Endothelial cell of umbilical vein (primary cell): ENCODE results near the gene CAPN15. TPM values are rescaled to one million over a fixed set of nuclear protein-coding genes. Genes with fewer than 3 reads are reported as not detected.
A peak's percentile ranks its signal among the peaks of the same experiment; 100 is the strongest.
"Not testable (repeated sequence)": the region's sequence is repeated elsewhere in the genome, so short reads cannot be mapped to it uniquely, and the experiment has no call there.

Experiments
- Bru-seq: library from RNA; stranded (reverse); fragments of 400-500 nt; gene quantifications from one replicate; lab custom pipeline; 2021; lab: Mats Ljungman, UMichigan
- BruChase-seq, 2 experiments: library from RNA; stranded (reverse); fragments of 400-500 nt; gene quantifications; one replicate each; lab custom pipeline; 2021; lab: Mats Ljungman, UMichigan
- BruUV-seq: library from RNA; stranded (reverse); fragments of 400-500 nt; replicated peaks from 2 replicates; lab custom pipeline; 2021; lab: Mats Ljungman, UMichigan
- CTCF ChIA-PET: fragments of 300-600, 350-600 bp; sonication (Branson Sonifier 250); formaldehyde crosslinking; loops from one replicate; lab custom pipeline; 2021; ENCODE audit warnings: antibody characterized with exemption, inconsistent platforms; lab: Charles Lee
- POLR2A ChIA-PET: fragments of 300-600, 350-600 bp; sonication (Branson Sonifier 250); formaldehyde crosslinking; loops from one replicate; lab custom pipeline; 2021; ENCODE audit warnings: antibody characterized with exemption, inconsistent platforms; lab: Charles Lee
- DNase-seq: peaks from one replicate; pipeline ENCODE4 v3.0.0-alpha.2; 2011; ENCODE audit warnings: low read depth, low spot score
- FAIRE-seq: peaks from 2 replicates; lab custom pipeline; 2011; peaks lifted over from hg19 to GRCh38; lab: Jason Lieb, UNC
- H2AFZ ChIP-seq: 2 replicates; pipeline ENCODE4 v1.6.0; 2012; ENCODE audit warnings: low read depth, low read length, control low read depth, inconsistent platforms
- H3K27ac ChIP-seq: 2 replicates; pipeline ENCODE4 v1.5.1; 2011; ENCODE audit warnings: low read depth, mild to moderate bottlenecking, control low read depth, low read length, moderate library complexity; ENCODE audit not compliant: insufficient read depth
- H3K27me3 ChIP-seq, 2 experiments: 2 replicates each; pipeline versions ENCODE4 v1.6.0 to v1.6.1; 2011; ENCODE audit warnings: low read length in 2 of 2, mixed read lengths in 1 of 2; ENCODE audit not compliant: control insufficient read depth in 2 of 2, insufficient read depth in 2 of 2
- H3K36me3 ChIP-seq, 2 experiments: 2 replicates in 1 of 2; 3 replicates in 1 of 2; pipeline ENCODE4 v1.5.1; 2011; ENCODE audit warnings: low read length in 2 of 2, mild to moderate bottlenecking in 1 of 2, moderate library complexity in 1 of 2; ENCODE audit not compliant: control insufficient read depth in 2 of 2, insufficient read depth in 2 of 2; ENCODE audit errors: extremely low read depth in 1 of 2
- H3K4me1 ChIP-seq: 3 replicates; pipeline ENCODE4 v1.5.1; 2011; ENCODE audit warnings: mild to moderate bottlenecking, low read length; ENCODE audit not compliant: control insufficient read depth, insufficient read depth; ENCODE audit errors: extremely low read depth
- H3K4me2 ChIP-seq: 2 replicates; pipeline ENCODE4 v1.6.1; 2011; ENCODE audit warnings: low read length, control low read depth, mixed read lengths; ENCODE audit not compliant: insufficient read depth
- H3K4me3 ChIP-seq, 3 experiments: fragments of 200-600 bp in 1 of 3; sonication (generic), shearing (Covaris generic) in 1 of 3; replicated peaks in 1 of 3; 2 replicates each; pipeline ENCODE4 v1.5.1; 2011 to 2016; ENCODE audit warnings: control low read depth in 3 of 3, low read length in 3 of 3, mild to moderate bottlenecking in 2 of 3, inconsistent platforms in 1 of 3, low read depth in 1 of 3, moderate library complexity in 1 of 3; ENCODE audit not compliant: insufficient read depth in 1 of 3
- H3K79me2 ChIP-seq: 2 replicates; pipeline ENCODE4 v1.6.0; 2012; ENCODE audit warnings: low read length, inconsistent platforms; ENCODE audit not compliant: control insufficient read depth, insufficient read depth
- H3K9ac ChIP-seq: replicated peaks from 2 replicates; pipeline ENCODE3; 2011; ENCODE audit warnings: low read length, control low read depth; ENCODE audit not compliant: insufficient read depth; ENCODE audit errors: extremely low read depth
- H3K9me1 ChIP-seq: replicated peaks from 3 replicates; pipeline ENCODE4 v1.6.0; 2011; ENCODE audit warnings: mild to moderate bottlenecking, low read length; ENCODE audit not compliant: control insufficient read depth, insufficient read depth; ENCODE audit errors: extremely low read depth
- H3K9me3 ChIP-seq: replicated peaks from 2 replicates; pipeline ENCODE4 v1.5.1; 2012; ENCODE audit warnings: low read length, inconsistent platforms; ENCODE audit not compliant: control insufficient read depth, insufficient read depth
- H4K20me1 ChIP-seq: replicated peaks from 2 replicates; pipeline ENCODE3; 2011; ENCODE audit warnings: mild to moderate bottlenecking, low read length; ENCODE audit not compliant: control insufficient read depth, insufficient read depth; ENCODE audit errors: extremely low read depth
- EZH2 ChIP-seq: IDR thresholded peaks from 2 replicates; pipeline ENCODE4 v1.6.1; 2012; ENCODE audit warnings: borderline replicate concordance, low read depth, mild to moderate bottlenecking, moderate library complexity, low read length, inconsistent platforms; ENCODE audit not compliant: severe bottlenecking
- MAX ChIP-seq: IDR thresholded peaks from 2 replicates; pipeline ENCODE4 v1.6.1; 2011; ENCODE audit not compliant: insufficient read depth, insufficient read length
- MYC ChIP-seq: IDR thresholded peaks from one replicate; pipeline ENCODE4 v1.6.1; 2011; ENCODE audit warnings: mild to moderate bottlenecking, low read depth, low read length
- POLR2A ChIP-seq: IDR thresholded peaks from 2 replicates; pipeline ENCODE4 v1.6.1; 2012; ENCODE audit warnings: low read depth, mild to moderate bottlenecking, control low read depth, low read length
- POLR2AphosphoS5 ChIP-seq: IDR thresholded peaks from 2 replicates; pipeline ENCODE4 v1.6.1; 2012; ENCODE audit warnings: low read depth, mild to moderate bottlenecking, control low read depth, low read length, moderate library complexity; ENCODE audit not compliant: insufficient read depth
- dilution Hi-C: fragments of 300-500 bp; cut with MboI; formaldehyde crosslinking; loops from one replicate; pipeline ENCODE4 v1.15.0; 2019; ENCODE audit warnings: low sequenced_read_pairs; ENCODE audit not compliant: extremely low pct_ligation_motif_present
- intact Hi-C: fragments of 100-400 bp; cut with micrococcal nuclease; formaldehyde crosslinking; loops from one replicate; pipeline ENCODE4 v1.10.0; 2022
- long read RNA-seq: library from polyadenylated mRNA; stranded (forward); transcript quantifications from one replicate; pipeline ENCODE4 v2.0.0, GENCODE V29; 2021
- polyA minus RNA-seq, 3 experiments: library from RNA; depleted of rRNA, polyadenylated mRNA; stranded (reverse); fragments of >200 nt; gene quantifications; 1 replicate in 1 of 3; 2 replicates in 2 of 3; pipeline ENCODE4 v1.2.3, GENCODE V29; 2011
- polyA plus RNA-seq, 4 experiments: library from polyadenylated mRNA; depleted of rRNA in 3 of 4; stranded (reverse) in 3 of 4; unstranded in 1 of 4; fragments of >200 nt; gene quantifications; 2 replicates each; pipeline versions ENCODE4 v1.2.1 to v1.2.3, GENCODE V29; 2011 to 2012; ENCODE audit warnings: missing spikeins in 1 of 4
- total RNA-seq: library from RNA; stranded (reverse); gene quantifications from 2 replicates; pipeline ENCODE4 v1.2.3, GENCODE V29; 2021

The CAPN15 gene
- 65.0 and 70.1 TPM in 2 replicates for total RNA-seq
- polyA plus RNA-seq, result 33.9 and 48.6 TPM in 2 replicates
- polyA plus RNA-seq (2011; cell fraction: cytosol; rRNA removed), result 14.6 and 22.7 TPM in 2 replicates
- 63.6 and 68.1 TPM in 2 replicates for polyA plus RNA-seq (2011; cell fraction: nucleus; rRNA removed)
- 20.7 and 35.9 TPM in 2 replicates for polyA plus RNA-seq (2012)
- 17.2 and 27.8 TPM in 2 replicates for polyA minus RNA-seq
- 47.6 TPM for polyA minus RNA-seq (2011; cell fraction: cytosol; rRNA and poly(A)+ RNA removed)
- polyA minus RNA-seq (2011; cell fraction: nucleus; rRNA and poly(A)+ RNA removed), result 21.5 and 36.2 TPM in 2 replicates
- Bru-seq, nascent RNA, result percentile 53 among the genes with signal in this experiment
- percentile 92 among the genes with signal in this experiment for BruChase-seq, experiment 1, labeled RNA remaining after a 6-hour chase
- percentile 80 among the genes with signal in this experiment for BruChase-seq, experiment 2, labeled RNA remaining after a 2-hour chase
- long read RNA-seq, full-length matches to known transcripts, result 5 of 53 reads
- long read RNA-seq, partial matches to known transcripts, result 8 of 53 reads
- long read RNA-seq, other reads (novel, unspliced or antisense), result 40 of 53 reads

- Histone ChIP-seq H3K27ac (peak within 1 kb of the TSS; percentile 90), H3K4me2 (peak within 1 kb of the TSS; percentile 87), H3K79me2 (peaks cover 55% of the 10 kb centered on the region), H3K27me3 (no peaks in the 10 kb centered on the region), H3K9ac (peak within 1 kb of the TSS; percentile 80), H2AFZ (no peak within 1 kb of the TSS), H4K20me1 (no peaks in the 10 kb centered on the region), H3K9me3 (no peaks in the 10 kb centered on the region), H3K36me3 (peaks cover 0 to 2% of the 10 kb centered on the region in 2 experiments), H3K4me3 (peak within 1 kb of the TSS; percentile 42 to 81 (median 78)), H3K4me1 (peaks cover 35% of the 10 kb centered on the region), H3K9me1 (no peaks in the 10 kb centered on the region)
- intact Hi-C loops, result loop anchor here (1.0 to 5.0 kb wide), 3 partner anchors 40 to 130 kb away; partner anchors contain the start of genes NHLRC4, NME4, PIGQ and RAB11FIP3
- dilution Hi-C loops, result no loop called here
- DNase-seq, result peak; percentile 90
- FAIRE-seq, result peak; percentile 77
- no TSS peak for BruUV-seq
- ChIA-PET CTCF (interaction anchor here (0.7 to 1.0 kb wide), 3 partner anchors 16 to 41 kb away, joined by 3 read pairs; no protein-coding TSS in a partner anchor), POLR2A (interaction anchor here (0.5 kb wide), 1 partner anchor 11 kb away, joined by 3 read pairs; no protein-coding TSS in a partner anchor)
- TF ChIP-seq POLR2AphosphoS5 (peak; percentile 63), EZH2 (no peak), MAX (no peak), MYC (no peak), POLR2A (peak; percentile 65)
Observed at GRCh38 chr16:527015-527903, at the start of gene CAPN15. TSS of gene CAPN15 (plus strand) at chr16:527712. CDS start at chr16:546839, 19,127 bp downstream.

- H3K79me2 ChIP-seq, DNase-seq, H3K9me3 ChIP-seq, H2AFZ ChIP-seq, H3K27me3 ChIP-seq, H3K4me3 ChIP-seq, BruUV-seq, H4K20me1 ChIP-seq, H3K4me1 ChIP-seq, H3K27ac ChIP-seq, H3K4me2 ChIP-seq, H3K9me1 ChIP-seq, POLR2A ChIA-PET, FAIRE-seq, H3K9ac ChIP-seq, dilution Hi-C loops: not testable (repeated sequence)
- intact Hi-C loops, result loop anchor here (5.0 kb wide), 1 partner anchor 51 kb away; the partner anchor contains the start of gene RAB11FIP3
- CTCF ChIA-PET, result interaction anchor here (1.1 to 1.8 kb wide), 2 partner anchors 9 to 81 kb away, joined by 3 to 6 read pairs; no protein-coding TSS in a partner anchor
- H3K36me3 ChIP-seq, result peaks cover 0 to 13% of the 10 kb centered on the region in 2 experiments
Observed at GRCh38 chr16:478287-478686, 49.2 kb upstream of the CAPN15 start.
